Right cardiac atrium (tissue), 5 donors: ENCODE results near the gene WDR5. TPM values are rescaled to one million over a fixed set of nuclear protein-coding genes. Genes with fewer than 3 reads are reported as not detected.
A peak's percentile ranks its signal among the peaks of the same experiment; 100 is the strongest.
"Not testable (repeated sequence)": the region's sequence is repeated elsewhere in the genome, so short reads cannot be mapped to it uniquely, and the experiment has no call there.

Source experiments
- ATAC-seq, 2 donors: fragments of 200-7000 bp; cut with Tn5 transposase; one replicate each; pipeline versions ENCODE4 v1.8.0 to v1.9.1; 2020; ENCODE audit warnings: moderate library complexity in 2 of 2, mild to moderate bottlenecking in 1 of 2
- DNase-seq, 3 donors: peaks; one replicate each; pipeline ENCODE4 v3.0.0-alpha.2; 2020
- H3K27ac ChIP-seq: one replicate; pipeline ENCODE4 v1.5.1; 2013; ENCODE audit warnings: mild to moderate bottlenecking, low read length, control low read depth, moderate library complexity
- H3K27me3 ChIP-seq: one replicate; pipeline ENCODE4 v1.6.1; 2013; ENCODE audit not compliant: control insufficient read depth, insufficient read depth
- H3K4me1 ChIP-seq: one replicate; pipeline ENCODE4 v1.6.1; 2013; ENCODE audit warnings: low read length; ENCODE audit not compliant: control insufficient read depth, insufficient read depth
- H3K4me3 ChIP-seq: one replicate; pipeline ENCODE4 v1.5.1; 2013; ENCODE audit warnings: low read length, control low read depth
- H3K9me3 ChIP-seq: one replicate; pipeline ENCODE4 v1.6.1; 2013; ENCODE audit warnings: low read length; ENCODE audit not compliant: control insufficient read depth
- WGBS: extraction: QIAGEN DNeasy Blood & Tissue Kit; methylation state at CpG from one replicate; pipeline ENCODE4 v1.1.7; 2013; 5-methylcytosine and 5-hydroxymethylcytosine counted together
- intact Hi-C, 4 donors: fragments of 100-400 bp; cut with DNase I; formaldehyde crosslinking; loops; one replicate each; pipeline versions ENCODE4 v1.11.0 to v1.14.0; 2022 to 2023
- long read RNA-seq, 4 donors: library from polyadenylated mRNA; unstranded; transcript quantifications; one replicate each; pipeline ENCODE4 v2.0.0, GENCODE V29; 2020 to 2021
- polyA plus RNA-seq: library from polyadenylated mRNA; stranded (reverse); fragments of 200-250 nt; gene quantifications from one replicate; pipeline ENCODE4 v1.2.3, GENCODE V29; 2013
- total RNA-seq, 4 donors: library from RNA; stranded (reverse); fragmentation: NEBNext Ultra II Directional; extraction: Animal tissue kit (Norgen Biotek cat#: 25700); gene quantifications; one replicate each; pipeline ENCODE4 v1.2.1, GENCODE V29; 2021
- donor health status: healthy with polysubstance abuse.
- donor health status: DM: no; HTN: yes; CAD: no.
- donor health status: DM: no; HTN: no; CAD: no.
- donor health status: DM: no; HTN: yes; CAD: no; lungs with severe emphysema.
- donor health status: DM: yes; HTN: yes; CAD: no.

Gene WDR5
- 10 to 100 TPM; 15.4 to 18.3 (median 17.7) TPM for total RNA-seq
- 13.3 TPM for polyA plus RNA-seq
- long read RNA-seq, donor 1, transcript WDR5-201 (14 exons, 3,151 nt) = major isoform, 5 of 11 reads
- long read RNA-seq, donor 1, partial matches to known transcripts = 5 of 11 reads
- long read RNA-seq, donor 1, other reads (novel, unspliced or antisense) = 1 of 11 reads
- long read RNA-seq, donor 2, transcript WDR5-201 (14 exons, 3,151 nt) = major isoform, 5 of 9 reads
- long read RNA-seq, donor 2, partial matches to known transcripts = 0 of 9 reads
- long read RNA-seq, donor 2, other reads (novel, unspliced or antisense) = 4 of 9 reads
- long read RNA-seq, donor 3, transcript WDR5-201 (14 exons, 3,151 nt) = major isoform, 23 of 37 reads
- long read RNA-seq, donor 3, partial matches to known transcripts = 13 of 37 reads
- long read RNA-seq, donor 3, other reads (novel, unspliced or antisense) = 1 of 37 reads
- long read RNA-seq, donor 4, transcript WDR5-201 (14 exons, 3,151 nt) = major isoform, 5 of 13 reads
- long read RNA-seq, donor 4, partial matches to known transcripts = 8 of 13 reads
- long read RNA-seq, donor 4, other reads (novel, unspliced or antisense) = 0 of 13 reads

GRCh38 chr9:134135343-134136117 lies at the start of gene WDR5:
Gene WDR5, plus strand, starts transcription at chr9:134136082. Its CDS starts 3,796 bp downstream, at chr9:134139878.
- H3K27me3 ChIP-seq = no peaks in the 10 kb centered on the region
- H3K4me3 ChIP-seq = peak within 1 kb of the TSS; percentile 81
- WGBS = under 1% methylated on average over 81 of the region's 81 CpGs
- peak; percentile 94 to 98 (median 97) for DNase-seq
- peak within 1 kb of the TSS; percentile 52 for H3K27ac ChIP-seq
- intact Hi-C loops = no loop called here
- ATAC-seq = peak; percentile 86
- peaks cover 7% of the 10 kb centered on the region for H3K4me1 ChIP-seq
- no peaks in the 10 kb centered on the region for H3K9me3 ChIP-seq

- Histone ChIP-seq H3K9me3 (no peaks in the 10 kb centered on the region), H3K27me3 (no peaks in the 10 kb centered on the region), H3K4me3 (no peak overlapping the region), H3K27ac (no peak overlapping the region), H3K4me1 (no peaks in the 10 kb centered on the region)
- DNase-seq (no peak), ATAC-seq (peak in 1 of 2 donors; percentile 11)
- intact Hi-C loops = no loop called here
- WGBS = 85% methylated on average over 14 of the region's 14 CpGs
Observed at GRCh38 chr9:134088063-134088725, 47.7 kb upstream of the WDR5 start.

GRCh38 chr9:134089972-134090371 lies 45.9 kb upstream of the WDR5 start:
- ATAC-seq (no peak), DNase-seq (peak in 1 of 3 donors; percentile 45)
- Histone ChIP-seq H3K9me3 (no peaks in the 10 kb centered on the region), H3K4me3 (no peak overlapping the region), H3K27ac (no peak overlapping the region), H3K27me3 (no peaks in the 10 kb centered on the region), H3K4me1 (no peaks in the 10 kb centered on the region)
- 78% methylated on average over 4 of the region's 4 CpGs for WGBS
- intact Hi-C loops = no loop called here

GRCh38 chr9:134099123-134099761 lies 36.6 kb upstream of the WDR5 start:
- no peaks in the 10 kb centered on the region for H3K4me1 ChIP-seq
- WGBS = 49% methylated on average over 13 of the region's 13 CpGs
- H3K27ac ChIP-seq = no peak overlapping the region
- H3K9me3 ChIP-seq = no peaks in the 10 kb centered on the region
- H3K27me3 ChIP-seq = no peaks in the 10 kb centered on the region
- intact Hi-C loops = no loop called here
- ATAC-seq (peak in 1 of 2 donors; percentile 32), DNase-seq (no peak)
- no peak overlapping the region for H3K4me3 ChIP-seq

GRCh38 chr9:134100040-134100439 lies 35.8 kb upstream of the WDR5 start:
- Histone ChIP-seq H3K4me3 (no peak overlapping the region), H3K4me1 (no peaks in the 10 kb centered on the region), H3K27me3 (no peaks in the 10 kb centered on the region), H3K27ac (no peak overlapping the region), H3K9me3 (no peaks in the 10 kb centered on the region)
- intact Hi-C loops = no loop called here
- DNase-seq (no peak), ATAC-seq (no peak)
- WGBS = 88% methylated on average over 5 of the region's 5 CpGs

- H3K4me1 ChIP-seq, ATAC-seq, H3K27me3 ChIP-seq, H3K27ac ChIP-seq, intact Hi-C loops, H3K4me3 ChIP-seq, DNase-seq, H3K9me3 ChIP-seq: not testable (repeated sequence)
- WGBS = 73% methylated on average over 6 of the region's 6 CpGs
Observed at GRCh38 chr9:134101133-134101532, 34.7 kb upstream of the WDR5 start.

GRCh38 chr9:134101623-134102149 lies 34.2 kb upstream of the WDR5 start:
- no peaks in the 10 kb centered on the region for H3K9me3 ChIP-seq
- intact Hi-C loops = no loop called here
- ATAC-seq (peak in 1 of 2 donors; percentile 29), DNase-seq (no peak)
- no peak overlapping the region for H3K27ac ChIP-seq
- no peaks in the 10 kb centered on the region for H3K4me1 ChIP-seq
- no peaks in the 10 kb centered on the region for H3K27me3 ChIP-seq
- 72% methylated on average over 11 of the region's 11 CpGs for WGBS
- H3K4me3 ChIP-seq = no peak overlapping the region

- intact Hi-C loops = no loop called here
- no peaks in the 10 kb centered on the region for H3K27me3 ChIP-seq
- H3K27ac ChIP-seq = no peak overlapping the region
- ATAC-seq (no peak), DNase-seq (no peak)
- 69% methylated on average over 5 of the region's 5 CpGs for WGBS
- no peaks in the 10 kb centered on the region for H3K9me3 ChIP-seq
- H3K4me3 ChIP-seq = no peak overlapping the region
- H3K4me1 ChIP-seq = no peaks in the 10 kb centered on the region
Observed at GRCh38 chr9:134103391-134103998, 32.4 kb upstream of the WDR5 start.

GRCh38 chr9:134111064-134111463 lies 24.8 kb upstream of the WDR5 start:
- DNase-seq (no peak), ATAC-seq (no peak)
- WGBS = 86% methylated on average over 9 of the region's 9 CpGs
- Histone ChIP-seq H3K9me3 (no peaks in the 10 kb centered on the region), H3K4me1 (no peaks in the 10 kb centered on the region), H3K4me3 (no peak overlapping the region), H3K27me3 (no peaks in the 10 kb centered on the region), H3K27ac (no peak overlapping the region)
- intact Hi-C loops = no loop called here

GRCh38 chr9:134112561-134112960 lies 23.3 kb upstream of the WDR5 start:
- Histone ChIP-seq H3K4me3 (no peak overlapping the region), H3K27me3 (no peaks in the 10 kb centered on the region), H3K4me1 (no peaks in the 10 kb centered on the region), H3K9me3 (no peaks in the 10 kb centered on the region), H3K27ac (no peak overlapping the region)
- ATAC-seq (no peak), DNase-seq (no peak)
- 88% methylated on average over 6 of the region's 6 CpGs for WGBS
- intact Hi-C loops = no loop called here
